ENCODE data around the gene LIPF. TPM values are rescaled to one million over a fixed set of nuclear protein-coding genes. Genes with fewer than 3 reads are reported as not detected.

LIPF gene
- polyA plus RNA-seq, 1 donor from 2014 or later, result not detected

- peak; percentile 75 for TF ChIP-seq CTCF (IDR thresholded peaks at IDR 0.05; ENCODE audit: poor library complexity, severe bottlenecking)
- no peak for TF ChIP-seq POLR2AphosphoS5 (IDR thresholded peaks at IDR 0.05)
- TF ChIP-seq RAD21 (conservative IDR thresholded peaks at IDR 0.05), result peak; percentile 72
- TF ChIP-seq SMC3 (conservative IDR thresholded peaks at IDR 0.05; ENCODE audit: poor library complexity), result peak; percentile 71
- TF ChIP-seq MXI1 (conservative IDR thresholded peaks at IDR 0.05; ENCODE audit: poor library complexity, severe bottlenecking), result no peak
- no peak for TF ChIP-seq TAF1 (IDR thresholded peaks at IDR 0.05; ENCODE audit: low read depth)
- TF ChIP-seq EP300 (conservative IDR thresholded peaks at IDR 0.05; ENCODE audit: poor library complexity, severe bottlenecking), result no peak
- TF ChIP-seq REST (IDR thresholded peaks at IDR 0.05; ENCODE audit: borderline replicate concordance), result no peak
- no peak for TF ChIP-seq EZH2 (IDR thresholded peaks at IDR 0.05; ENCODE audit: borderline replicate concordance, insufficient read depth, low read length, poor library complexity, severe bottlenecking)
- Histone ChIP-seq H3K36me3 (ENCODE audit: insufficient read depth, low read length) (no peaks in the 10 kb centered on the region), H4K20me1 (ENCODE audit: insufficient read depth) (no peaks in the 10 kb centered on the region), H3F3A (ENCODE audit: insufficient read depth, low read length, poor library complexity, severe bottlenecking) (no peaks in the 10 kb centered on the region), H3K79me2 (replicated peaks; ENCODE audit: insufficient read depth, low read length) (no peaks in the 10 kb centered on the region), H3K9me2 (ENCODE audit: insufficient read depth, low read length) (no peaks in the 10 kb centered on the region), H3K4me2 (ENCODE audit: low read length) (no peak overlapping the region), H2AFZ (ENCODE audit: low read depth, low read length) (no peak overlapping the region), H3K27ac (ENCODE audit: low read length) (no peak overlapping the region), H3K4me3 (ENCODE audit: low read length) (no peak overlapping the region), H3K9me3 (ENCODE audit: low read length) (no peaks in the 10 kb centered on the region), H3K27me3 (ENCODE audit: insufficient read depth, low read depth, low read length) (no peaks in the 10 kb centered on the region), H3K9ac (ENCODE audit: low read length) (no peak overlapping the region)
Measured at GRCh38 chr10:88687853-88688467, 23.7 kb downstream of the LIPF start.

- Histone ChIP-seq H3K9ac (ENCODE audit: low read length) (no peak overlapping the region), H2AFZ (ENCODE audit: low read depth, low read length) (no peak overlapping the region), H3K9me3 (ENCODE audit: low read length) (no peaks in the 10 kb centered on the region), H3K36me3 (ENCODE audit: insufficient read depth, low read length) (no peaks in the 10 kb centered on the region), H3K9me2 (ENCODE audit: insufficient read depth, low read length) (no peaks in the 10 kb centered on the region), H3K4me3 (ENCODE audit: low read length) (no peak overlapping the region), H3K79me2 (replicated peaks; ENCODE audit: insufficient read depth, low read length) (no peaks in the 10 kb centered on the region), H3K4me2 (ENCODE audit: low read length) (no peak overlapping the region), H4K20me1 (ENCODE audit: insufficient read depth) (no peaks in the 10 kb centered on the region), H3K27me3 (ENCODE audit: insufficient read depth, low read depth, low read length) (no peaks in the 10 kb centered on the region), H3K27ac (ENCODE audit: low read length) (no peak overlapping the region), H3F3A (ENCODE audit: insufficient read depth, low read length, poor library complexity, severe bottlenecking) (no peaks in the 10 kb centered on the region)
- TF ChIP-seq TAF1 (IDR thresholded peaks at IDR 0.05; ENCODE audit: low read depth) (no peak), REST (IDR thresholded peaks at IDR 0.05; ENCODE audit: borderline replicate concordance) (no peak), CTCF (IDR thresholded peaks at IDR 0.05; ENCODE audit: poor library complexity, severe bottlenecking) (no peak), MXI1 (conservative IDR thresholded peaks at IDR 0.05; ENCODE audit: poor library complexity, severe bottlenecking) (no peak), RAD21 (conservative IDR thresholded peaks at IDR 0.05) (no peak), EP300 (conservative IDR thresholded peaks at IDR 0.05; ENCODE audit: poor library complexity, severe bottlenecking) (no peak), POLR2AphosphoS5 (IDR thresholded peaks at IDR 0.05) (no peak), EZH2 (IDR thresholded peaks at IDR 0.05; ENCODE audit: borderline replicate concordance, insufficient read depth, low read length, poor library complexity, severe bottlenecking) (no peak), SMC3 (conservative IDR thresholded peaks at IDR 0.05; ENCODE audit: poor library complexity) (no peak)
Measured at GRCh38 chr10:88689366-88689765, 25.1 kb downstream of the LIPF start.
